HL-60 (cell line): Measurements from ENCODE around the gene CTNNA1.

ENCODE experiments used
- DNase-seq, 2 experiments: peaks; one replicate each; pipeline ENCODE4 v3.0.0-alpha.2; 2010 to 2020; ENCODE audit warnings: low read depth in 1 of 2, low spot score in 1 of 2
- H3K27ac ChIP-seq: fragments of 250-450 bp; sonication (Bioruptor Pico); replicated peaks from 2 replicates; pipeline ENCODE4 v1.5.1; 2020; ENCODE audit warnings: mild to moderate bottlenecking, moderate library complexity
- H3K27me3 ChIP-seq: fragments of 250-450 bp; sonication (Bioruptor Pico); 2 replicates; pipeline ENCODE4 v1.5.1; 2021; ENCODE audit warnings: mild to moderate bottlenecking, moderate library complexity; ENCODE audit not compliant: insufficient read depth, poor library complexity, severe bottlenecking
- H3K4me3 ChIP-seq: replicated peaks from 2 replicates; pipeline ENCODE4 v1.5.1; 2011; ENCODE audit warnings: mild to moderate bottlenecking, control low read depth, low read length; ENCODE audit not compliant: insufficient read depth
- CTCF ChIP-seq: IDR thresholded peaks from one replicate; pipeline ENCODE4 v1.5.1; 2011; ENCODE audit warnings: low read length, control low read depth, inconsistent platforms; ENCODE audit not compliant: insufficient read depth
- GABPA ChIP-seq: IDR thresholded peaks from 2 replicates; pipeline ENCODE4 v1.6.1; 2012; ENCODE audit warnings: low read depth
- POLR2AphosphoS5 ChIP-seq: IDR thresholded peaks from 2 replicates; pipeline ENCODE4 v1.6.1; 2012; ENCODE audit warnings: low read depth
- REST ChIP-seq: IDR thresholded peaks from 2 replicates; pipeline ENCODE4 v1.6.1; 2012; ENCODE audit warnings: low read depth; ENCODE audit not compliant: insufficient replicate concordance
- SPI1 ChIP-seq: IDR thresholded peaks from 2 replicates; pipeline ENCODE4 v1.6.1; 2012; ENCODE audit warnings: low read depth, mild to moderate bottlenecking, borderline replicate concordance

CTNNA1 gene

GRCh38 chr5:138922494-138922893 is 169.3 kb downstream of the CTNNA1 start:
- H3K4me3 ChIP-seq: no peak overlapping the region
- H3K27me3 ChIP-seq: no peaks in the 10 kb centered on the region
- TF ChIP-seq REST (no peak), GABPA (no peak)
- H3K27ac ChIP-seq: no peak overlapping the region
- no peak for DNase-seq

- TF ChIP-seq SPI1: no peak
- TF ChIP-seq REST: no peak
- no peak for TF ChIP-seq POLR2AphosphoS5
- TF ChIP-seq CTCF: no peak
- no peak for TF ChIP-seq GABPA
- H3K27ac ChIP-seq: no peak overlapping the region
- H3K27me3 ChIP-seq: no peaks in the 10 kb centered on the region
Observed at GRCh38 chr5:138925090-138925635, 171.9 kb downstream of the CTNNA1 start.

GRCh38 chr5:138926257-138926656 is 173.0 kb downstream of the CTNNA1 start:
- TF ChIP-seq SPI1: no peak
- no peak for TF ChIP-seq POLR2AphosphoS5
- no peak for TF ChIP-seq GABPA
- Histone ChIP-seq H3K4me3 (no peak overlapping the region), H3K27ac (no peak overlapping the region), H3K27me3 (no peaks in the 10 kb centered on the region)
- DNase-seq: no peak

More at GRCh38 chr5:138925090-138925635, 171.9 kb downstream of the CTNNA1 start:
- no peak overlapping the region for H3K4me3 ChIP-seq
- DNase-seq: no peak

- DNase-seq: no peak
- TF ChIP-seq SPI1: no peak
- no peak for TF ChIP-seq POLR2AphosphoS5
- no peak for TF ChIP-seq REST
- TF ChIP-seq GABPA: no peak
- TF ChIP-seq CTCF: no peak
- H3K27ac ChIP-seq: no peak overlapping the region
- H3K27me3 ChIP-seq: no peaks in the 10 kb centered on the region
- no peak overlapping the region for H3K4me3 ChIP-seq
Observed at GRCh38 chr5:138926688-138927448, 173.6 kb downstream of the CTNNA1 start.
